SK-N-SH (cell line): Measurements from ENCODE around the gene CADM1. TPM values are rescaled to one million over a fixed set of nuclear protein-coding genes. Genes with fewer than 3 reads are reported as not detected.

Experiments
- CTCF ChIA-PET: fragments of 300-600, 350-600 bp; formaldehyde crosslinking; extraction: SDS; loops from one replicate; lab custom pipeline; 2021; lab: Yijun Ruan, JAX
- POLR2A ChIA-PET: fragments of 350-600 bp; sonication (Branson Sonifier 250); formaldehyde crosslinking; extraction: SDS; loops from one replicate; lab custom pipeline; 2020; ENCODE audit warnings: antibody characterized with exemption, inconsistent platforms; lab: Yijun Ruan, JAX
- DNase-seq: peaks from one replicate; pipeline ENCODE4 v3.0.0; 2012
- H2AFZ ChIP-seq: fragments of 200-600 bp; sonication (generic); 2 replicates; pipeline ENCODE4 v1.8.1; 2016; ENCODE audit warnings: antibody characterized with exemption, mild to moderate bottlenecking, low read depth
- H3F3A ChIP-seq: fragments of 200-600 bp; sonication (generic); replicated peaks from 2 replicates; pipeline ENCODE3; 2016; ENCODE audit warnings: antibody characterized with exemption, mild to moderate bottlenecking; ENCODE audit not compliant: insufficient read depth
- H3K27ac ChIP-seq, 2 experiments: fragments of 200-500 bp in 1 of 2; fragments of 200-600 bp in 1 of 2; sonication (Bioruptor generic) in 1 of 2; sonication (generic), shearing (Covaris generic) in 1 of 2; 2 replicates each; pipeline versions ENCODE4 v1.5.1 to v1.6.1; 2014 to 2016; ENCODE audit warnings: low read depth in 2 of 2, inconsistent platforms in 1 of 2, low read length in 1 of 2, mild to moderate bottlenecking in 1 of 2, mixed read lengths in 1 of 2
- H3K27me3 ChIP-seq: fragments of 200-600 bp; sonication (generic), shearing (Covaris generic); 2 replicates; pipeline ENCODE4 v1.6.1; 2016; ENCODE audit warnings: mixed run types; ENCODE audit not compliant: insufficient read depth
- H3K36me3 ChIP-seq, 2 experiments: fragments of 200-500 bp in 1 of 2; fragments of 200-600 bp in 1 of 2; sonication (Bioruptor generic) in 1 of 2; sonication (generic) in 1 of 2; replicated peaks in 1 of 2; 2 replicates each; pipeline versions ENCODE3 to v1.5.1; 2014 to 2016; ENCODE audit warnings: low read length in 1 of 2, mild to moderate bottlenecking in 1 of 2; ENCODE audit not compliant: insufficient read depth in 2 of 2, control insufficient read depth in 1 of 2
- H3K4me1 ChIP-seq, 2 experiments: fragments of 200-500 bp in 1 of 2; fragments of 200-600 bp in 1 of 2; sonication (Bioruptor generic) in 1 of 2; sonication (generic), shearing (Covaris generic) in 1 of 2; 2 replicates each; pipeline versions ENCODE4 v1.5.1 to v1.6.1; 2014 to 2016; ENCODE audit warnings: low read depth in 1 of 2, low read length in 1 of 2, mixed run types in 1 of 2; ENCODE audit not compliant: insufficient read depth in 2 of 2, control insufficient read depth in 1 of 2
- H3K4me2 ChIP-seq: fragments of 200-600 bp; sonication (generic), shearing (Covaris generic); 2 replicates; pipeline ENCODE4 v1.6.1; 2017; ENCODE audit warnings: mixed run types
- H3K4me3 ChIP-seq, 2 experiments: fragments of 200-500 bp in 1 of 2; fragments of 200-600 bp in 1 of 2; sonication (Bioruptor generic) in 1 of 2; sonication (generic), shearing (Covaris generic) in 1 of 2; 2 replicates each; pipeline versions ENCODE4 v1.5.1 to v1.8.1; 2014 to 2016; ENCODE audit warnings: low read depth in 2 of 2, inconsistent platforms in 1 of 2, low read length in 1 of 2, mild to moderate bottlenecking in 1 of 2, mixed read lengths in 1 of 2, moderate library complexity in 1 of 2
- H3K79me2 ChIP-seq: fragments of 200-600 bp; sonication (generic); 2 replicates; pipeline ENCODE4 v1.8.1; 2017; ENCODE audit warnings: mild to moderate bottlenecking; ENCODE audit not compliant: insufficient read depth
- H3K9ac ChIP-seq: fragments of 200-600 bp; sonication (generic); 2 replicates; pipeline ENCODE4 v1.6.1; 2017; ENCODE audit warnings: mixed run types
- H3K9me2 ChIP-seq: fragments of 200-600 bp; sonication (generic); 2 replicates; pipeline ENCODE4 v1.6.1; 2017; ENCODE audit warnings: mixed run types
- H3K9me3 ChIP-seq: fragments of 200-600 bp; sonication (generic); 2 replicates; pipeline ENCODE4 v1.6.1; 2017; ENCODE audit warnings: mixed run types, mild to moderate bottlenecking, moderate library complexity
- H4K20me1 ChIP-seq: fragments of 200-600 bp; sonication (generic); 2 replicates; pipeline ENCODE4 v1.6.1; 2017; ENCODE audit warnings: mild to moderate bottlenecking, mixed run types; ENCODE audit not compliant: insufficient read depth
- FOSL2 ChIP-seq: IDR thresholded peaks from 2 replicates; pipeline ENCODE4 v1.4.0; 2012; ENCODE audit warnings: low read depth, mild to moderate bottlenecking, moderate library complexity, borderline replicate concordance
- GABPA ChIP-seq: IDR thresholded peaks from 2 replicates; pipeline ENCODE4 v1.4.0; 2012; ENCODE audit warnings: low read depth, mild to moderate bottlenecking
- JUND ChIP-seq: IDR thresholded peaks from 2 replicates; pipeline ENCODE4 v1.4.0; 2012
- NRF1 ChIP-seq: IDR thresholded peaks from 2 replicates; pipeline ENCODE4 v1.6.1; 2012; ENCODE audit warnings: low read depth, mild to moderate bottlenecking, low read length
- POLR2AphosphoS5 ChIP-seq: IDR thresholded peaks from 2 replicates; pipeline ENCODE4 v1.6.1; 2012; ENCODE audit warnings: low read depth, low read length
- RAD21 ChIP-seq: IDR thresholded peaks from 2 replicates; pipeline ENCODE4 v1.6.1; 2012; ENCODE audit warnings: mild to moderate bottlenecking, low read length
- RCOR1 ChIP-seq: fragments of 150-350 bp; IDR thresholded peaks from 2 replicates; pipeline ENCODE4 v1.6.1; 2017; ENCODE audit warnings: antibody characterized with exemption, low read length
- RFX5 ChIP-seq: IDR thresholded peaks from 2 replicates; pipeline ENCODE4 v1.6.1; 2012; ENCODE audit warnings: mild to moderate bottlenecking, improper control_type of control experiment, low read length
- RXRA ChIP-seq: IDR thresholded peaks from 2 replicates; pipeline ENCODE4 v1.4.0; 2012; ENCODE audit warnings: low read depth, mild to moderate bottlenecking, borderline replicate concordance
- SIN3A ChIP-seq: IDR thresholded peaks from 2 replicates; pipeline ENCODE4 v1.6.1; 2012; ENCODE audit warnings: low read depth, mild to moderate bottlenecking, low read length, moderate library complexity, borderline replicate concordance
- SMC3 ChIP-seq: IDR thresholded peaks from 2 replicates; pipeline ENCODE4 v1.6.1; 2012; ENCODE audit warnings: low read depth, low read length, improper control_type of control experiment
- TAF1 ChIP-seq: IDR thresholded peaks from 2 replicates; pipeline ENCODE4 v1.6.1; 2012; ENCODE audit warnings: low read depth, mild to moderate bottlenecking, low read length, moderate library complexity, borderline replicate concordance
- TEAD4 ChIP-seq: IDR thresholded peaks from 2 replicates; pipeline ENCODE4 v1.4.0; 2012; ENCODE audit warnings: mild to moderate bottlenecking, borderline replicate concordance; ENCODE audit not compliant: insufficient read depth
- YY1 ChIP-seq: IDR thresholded peaks from 2 replicates; pipeline ENCODE4 v1.4.0; 2012; ENCODE audit warnings: low read depth, mild to moderate bottlenecking
- WGBS: methylation state at CpG from one replicate; pipeline ENCODE4 v1.1.6; 2017; ENCODE audit warnings: low lambda C conversion rate; 5-methylcytosine and 5-hydroxymethylcytosine counted together
- polyA plus RNA-seq, 3 experiments: library from polyadenylated mRNA; depleted of rRNA; stranded (reverse); fragments of >200 nt; gene quantifications; 2 replicates each; pipeline ENCODE4 v1.2.3, GENCODE V29; 2012
- TF ChIP-seq, protein P1 (sequence below): fragments of 150-350 bp; IDR thresholded peaks from 2 replicates; pipeline ENCODE4 v1.6.1; 2017; ENCODE audit warnings: antibody characterized with exemption, low read length, low read depth, borderline replicate concordance
- TF ChIP-seq, protein P2 (sequence below): IDR thresholded peaks from 2 replicates; pipeline ENCODE4; 2012
- TF ChIP-seq, protein P3 (sequence below): IDR thresholded peaks from 2 replicates; pipeline ENCODE4 v1.6.1; 2012; ENCODE audit warnings: mild to moderate bottlenecking, low read depth, low read length, moderate library complexity
- TF ChIP-seq, protein P4 (sequence below): fragments of 200-600 bp; sonication (generic); IDR thresholded peaks from 2 replicates; pipeline ENCODE4 v1.6.1; 2017; ENCODE audit warnings: antibody characterized with exemption, mild to moderate bottlenecking, moderate library complexity
- TF ChIP-seq, protein P5 (sequence below): IDR thresholded peaks from 2 replicates; pipeline ENCODE4 v1.4.0; 2012; ENCODE audit warnings: low read depth
- TF ChIP-seq, protein P6 (sequence below): fragments of 150-350 bp; IDR thresholded peaks from 2 replicates; pipeline ENCODE4 v1.6.1; 2016; ENCODE audit warnings: mild to moderate bottlenecking, low read depth, low read length
- TF ChIP-seq, protein P7 (sequence below): IDR thresholded peaks from 2 replicates; pipeline ENCODE4 v1.4.0; 2012; ENCODE audit warnings: low read depth, borderline replicate concordance

Gene CADM1
- polyA plus RNA-seq, 1 of the 3 experiments (the other 2 are of a cell fraction): 7.9 TPM

DNA sequence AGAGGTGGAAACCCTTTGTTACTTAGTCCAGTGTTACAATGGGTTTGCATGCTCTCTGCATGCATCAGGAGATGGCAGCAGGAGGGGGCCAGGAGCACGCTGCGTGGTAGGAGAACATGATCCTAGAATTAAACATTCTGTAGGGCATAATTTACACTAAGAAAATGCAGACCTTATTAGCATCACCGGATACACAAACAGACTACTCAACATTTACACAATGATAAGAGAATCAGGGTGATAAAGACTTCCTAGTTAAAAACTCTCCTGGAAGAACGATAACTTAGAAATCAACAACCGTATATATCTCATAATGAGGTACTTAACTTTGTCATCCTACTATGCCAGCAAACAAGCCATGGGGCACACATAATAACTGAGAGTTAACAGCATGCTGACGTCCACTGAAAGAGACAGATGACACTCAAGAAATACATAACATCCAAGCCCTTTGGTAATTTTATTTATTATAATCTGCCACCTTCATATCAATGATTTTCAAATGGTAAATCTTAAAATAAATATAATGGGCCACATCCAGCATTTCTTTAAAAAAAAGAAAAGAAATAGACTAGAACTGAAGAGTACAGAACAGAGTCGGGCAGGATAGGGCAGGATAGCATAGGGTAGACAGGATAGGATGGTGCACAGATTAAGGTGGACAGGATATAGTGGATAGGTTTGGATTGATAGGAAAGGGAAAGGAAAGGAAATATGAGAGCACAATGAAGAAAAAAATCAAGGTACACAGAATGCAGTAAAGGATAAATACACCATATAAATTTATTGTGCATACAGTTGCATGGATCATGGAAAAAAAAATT lies 27.5 kb downstream of the CADM1 start (continued):
- TF ChIP-seq NRF1 (no peak), TEAD4 (no peak), FOSL2 (no peak)

DNA sequence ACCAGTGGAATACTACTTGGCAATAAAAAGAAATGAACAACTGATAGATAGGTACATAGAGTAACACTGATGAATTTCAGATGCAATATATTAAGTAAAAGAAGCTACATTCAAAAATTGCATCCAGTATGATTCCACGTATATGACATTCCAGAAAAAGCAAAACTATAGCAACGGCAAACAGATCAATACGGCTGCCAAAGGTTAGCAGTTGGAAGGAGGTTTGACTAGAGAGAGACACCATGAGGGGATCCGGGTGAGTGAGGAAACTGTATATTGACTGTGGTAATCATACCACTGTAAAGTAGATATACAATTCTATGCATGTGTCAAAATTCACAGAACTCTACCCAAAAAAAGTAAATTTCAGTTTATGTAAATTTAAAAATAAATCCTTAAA lies 28.7 kb downstream of the CADM1 start:
- H3K9me3 ChIP-seq: no peaks in the 10 kb centered on the region
- ChIA-PET POLR2A (no interaction called here), CTCF (interaction anchor here (0.9 kb wide), 1 partner anchor 12 kb away, joined by 3 read pairs; no protein-coding TSS in a partner anchor)
- no peaks in the 10 kb centered on the region for H3K9me2 ChIP-seq
- H4K20me1 ChIP-seq: no peaks in the 10 kb centered on the region
- H3K79me2 ChIP-seq: no peaks in the 10 kb centered on the region
- TF ChIP-seq TAF1 (no peak), RCOR1 (no peak), RAD21 (no peak), RFX5 (no peak), SIN3A (no peak), SMC3 (no peak), POLR2AphosphoS5 (no peak), RXRA (no peak), JUND (no peak), FOSL2 (no peak), YY1 (no peak), GABPA (no peak)
- TF ChIP-seq, protein P1, sequence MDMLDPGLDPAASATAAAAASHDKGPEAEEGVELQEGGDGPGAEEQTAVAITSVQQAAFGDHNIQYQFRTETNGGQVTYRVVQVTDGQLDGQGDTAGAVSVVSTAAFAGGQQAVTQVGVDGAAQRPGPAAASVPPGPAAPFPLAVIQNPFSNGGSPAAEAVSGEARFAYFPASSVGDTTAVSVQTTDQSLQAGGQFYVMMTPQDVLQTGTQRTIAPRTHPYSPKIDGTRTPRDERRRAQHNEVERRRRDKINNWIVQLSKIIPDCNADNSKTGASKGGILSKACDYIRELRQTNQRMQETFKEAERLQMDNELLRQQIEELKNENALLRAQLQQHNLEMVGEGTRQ: no peak
- TF ChIP-seq, protein P2, sequence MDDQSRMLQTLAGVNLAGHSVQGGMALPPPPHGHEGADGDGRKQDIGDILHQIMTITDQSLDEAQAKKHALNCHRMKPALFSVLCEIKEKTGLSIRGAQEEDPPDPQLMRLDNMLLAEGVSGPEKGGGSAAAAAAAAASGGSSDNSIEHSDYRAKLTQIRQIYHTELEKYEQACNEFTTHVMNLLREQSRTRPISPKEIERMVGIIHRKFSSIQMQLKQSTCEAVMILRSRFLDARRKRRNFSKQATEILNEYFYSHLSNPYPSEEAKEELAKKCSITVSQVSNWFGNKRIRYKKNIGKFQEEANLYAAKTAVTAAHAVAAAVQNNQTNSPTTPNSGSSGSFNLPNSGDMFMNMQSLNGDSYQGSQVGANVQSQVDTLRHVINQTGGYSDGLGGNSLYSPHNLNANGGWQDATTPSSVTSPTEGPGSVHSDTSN: no peak
- TF ChIP-seq, protein P3, sequence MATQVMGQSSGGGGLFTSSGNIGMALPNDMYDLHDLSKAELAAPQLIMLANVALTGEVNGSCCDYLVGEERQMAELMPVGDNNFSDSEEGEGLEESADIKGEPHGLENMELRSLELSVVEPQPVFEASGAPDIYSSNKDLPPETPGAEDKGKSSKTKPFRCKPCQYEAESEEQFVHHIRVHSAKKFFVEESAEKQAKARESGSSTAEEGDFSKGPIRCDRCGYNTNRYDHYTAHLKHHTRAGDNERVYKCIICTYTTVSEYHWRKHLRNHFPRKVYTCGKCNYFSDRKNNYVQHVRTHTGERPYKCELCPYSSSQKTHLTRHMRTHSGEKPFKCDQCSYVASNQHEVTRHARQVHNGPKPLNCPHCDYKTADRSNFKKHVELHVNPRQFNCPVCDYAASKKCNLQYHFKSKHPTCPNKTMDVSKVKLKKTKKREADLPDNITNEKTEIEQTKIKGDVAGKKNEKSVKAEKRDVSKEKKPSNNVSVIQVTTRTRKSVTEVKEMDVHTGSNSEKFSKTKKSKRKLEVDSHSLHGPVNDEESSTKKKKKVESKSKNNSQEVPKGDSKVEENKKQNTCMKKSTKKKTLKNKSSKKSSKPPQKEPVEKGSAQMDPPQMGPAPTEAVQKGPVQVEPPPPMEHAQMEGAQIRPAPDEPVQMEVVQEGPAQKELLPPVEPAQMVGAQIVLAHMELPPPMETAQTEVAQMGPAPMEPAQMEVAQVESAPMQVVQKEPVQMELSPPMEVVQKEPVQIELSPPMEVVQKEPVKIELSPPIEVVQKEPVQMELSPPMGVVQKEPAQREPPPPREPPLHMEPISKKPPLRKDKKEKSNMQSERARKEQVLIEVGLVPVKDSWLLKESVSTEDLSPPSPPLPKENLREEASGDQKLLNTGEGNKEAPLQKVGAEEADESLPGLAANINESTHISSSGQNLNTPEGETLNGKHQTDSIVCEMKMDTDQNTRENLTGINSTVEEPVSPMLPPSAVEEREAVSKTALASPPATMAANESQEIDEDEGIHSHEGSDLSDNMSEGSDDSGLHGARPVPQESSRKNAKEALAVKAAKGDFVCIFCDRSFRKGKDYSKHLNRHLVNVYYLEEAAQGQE: no peak
- TF ChIP-seq, protein P4, sequence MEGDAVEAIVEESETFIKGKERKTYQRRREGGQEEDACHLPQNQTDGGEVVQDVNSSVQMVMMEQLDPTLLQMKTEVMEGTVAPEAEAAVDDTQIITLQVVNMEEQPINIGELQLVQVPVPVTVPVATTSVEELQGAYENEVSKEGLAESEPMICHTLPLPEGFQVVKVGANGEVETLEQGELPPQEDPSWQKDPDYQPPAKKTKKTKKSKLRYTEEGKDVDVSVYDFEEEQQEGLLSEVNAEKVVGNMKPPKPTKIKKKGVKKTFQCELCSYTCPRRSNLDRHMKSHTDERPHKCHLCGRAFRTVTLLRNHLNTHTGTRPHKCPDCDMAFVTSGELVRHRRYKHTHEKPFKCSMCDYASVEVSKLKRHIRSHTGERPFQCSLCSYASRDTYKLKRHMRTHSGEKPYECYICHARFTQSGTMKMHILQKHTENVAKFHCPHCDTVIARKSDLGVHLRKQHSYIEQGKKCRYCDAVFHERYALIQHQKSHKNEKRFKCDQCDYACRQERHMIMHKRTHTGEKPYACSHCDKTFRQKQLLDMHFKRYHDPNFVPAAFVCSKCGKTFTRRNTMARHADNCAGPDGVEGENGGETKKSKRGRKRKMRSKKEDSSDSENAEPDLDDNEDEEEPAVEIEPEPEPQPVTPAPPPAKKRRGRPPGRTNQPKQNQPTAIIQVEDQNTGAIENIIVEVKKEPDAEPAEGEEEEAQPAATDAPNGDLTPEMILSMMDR: no peak
- TF ChIP-seq, protein P5, sequence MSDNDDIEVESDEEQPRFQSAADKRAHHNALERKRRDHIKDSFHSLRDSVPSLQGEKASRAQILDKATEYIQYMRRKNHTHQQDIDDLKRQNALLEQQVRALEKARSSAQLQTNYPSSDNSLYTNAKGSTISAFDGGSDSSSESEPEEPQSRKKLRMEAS: no peak
- TF ChIP-seq, protein P6, sequence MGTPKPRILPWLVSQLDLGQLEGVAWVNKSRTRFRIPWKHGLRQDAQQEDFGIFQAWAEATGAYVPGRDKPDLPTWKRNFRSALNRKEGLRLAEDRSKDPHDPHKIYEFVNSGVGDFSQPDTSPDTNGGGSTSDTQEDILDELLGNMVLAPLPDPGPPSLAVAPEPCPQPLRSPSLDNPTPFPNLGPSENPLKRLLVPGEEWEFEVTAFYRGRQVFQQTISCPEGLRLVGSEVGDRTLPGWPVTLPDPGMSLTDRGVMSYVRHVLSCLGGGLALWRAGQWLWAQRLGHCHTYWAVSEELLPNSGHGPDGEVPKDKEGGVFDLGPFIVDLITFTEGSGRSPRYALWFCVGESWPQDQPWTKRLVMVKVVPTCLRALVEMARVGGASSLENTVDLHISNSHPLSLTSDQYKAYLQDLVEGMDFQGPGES: no peak
- TF ChIP-seq, protein P7, sequence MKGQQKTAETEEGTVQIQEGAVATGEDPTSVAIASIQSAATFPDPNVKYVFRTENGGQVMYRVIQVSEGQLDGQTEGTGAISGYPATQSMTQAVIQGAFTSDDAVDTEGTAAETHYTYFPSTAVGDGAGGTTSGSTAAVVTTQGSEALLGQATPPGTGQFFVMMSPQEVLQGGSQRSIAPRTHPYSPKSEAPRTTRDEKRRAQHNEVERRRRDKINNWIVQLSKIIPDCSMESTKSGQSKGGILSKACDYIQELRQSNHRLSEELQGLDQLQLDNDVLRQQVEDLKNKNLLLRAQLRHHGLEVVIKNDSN: no peak
- H3K4me2 ChIP-seq: no peak overlapping the region
- no peaks in the 10 kb centered on the region for H3K36me3 ChIP-seq
- H3K27ac ChIP-seq: no peak overlapping the region
- no peak overlapping the region for H2AFZ ChIP-seq
- H3F3A ChIP-seq: no peaks in the 10 kb centered on the region
- WGBS: 85% methylated on average over 4 of the region's 4 CpGs
- no peak overlapping the region for H3K9ac ChIP-seq
- no peak overlapping the region for H3K4me3 ChIP-seq
- H3K27me3 ChIP-seq: no peaks in the 10 kb centered on the region
- H3K4me1 ChIP-seq: peaks cover 0 to 15% of the 10 kb centered on the region in 2 experiments; a peak in 2 of 4 replicates
- no peak for DNase-seq
